MM.1S (cell line): ENCODE data around the gene MPP3.

Experiments used
- DNase-seq: peaks from one replicate; pipeline ENCODE4 v3.0.0-alpha.2; 2015
- H2AFZ ChIP-seq: fragments of 300-600 bp; sonication (generic); 2 replicates; pipeline ENCODE4 v1.6.0; 2016; ENCODE audit warnings: antibody characterized with exemption, low read length
- H3F3A ChIP-seq: fragments of 300-600 bp; sonication (generic); 2 replicates; pipeline ENCODE4 v1.6.1; 2016; ENCODE audit warnings: mild to moderate bottlenecking, antibody characterized with exemption, low read length, moderate library complexity, mixed read lengths; ENCODE audit not compliant: insufficient read depth
- H3K27ac ChIP-seq: fragments of 300-600 bp; sonication (generic); 2 replicates; pipeline ENCODE4 v1.5.1; 2016; ENCODE audit warnings: mild to moderate bottlenecking, low read length
- H3K27me3 ChIP-seq: fragments of 300-600 bp; sonication (generic); replicated peaks from 2 replicates; pipeline ENCODE4 v1.6.0; 2016; ENCODE audit warnings: low read length; ENCODE audit not compliant: insufficient read depth
- H3K36me3 ChIP-seq: fragments of 300-600 bp; sonication (generic); replicated peaks from 2 replicates; pipeline ENCODE4 v1.6.1; 2016; ENCODE audit warnings: mild to moderate bottlenecking, low read length, mixed read lengths; ENCODE audit not compliant: insufficient read depth
- H3K4me1 ChIP-seq: fragments of 300-600 bp; sonication (generic); 2 replicates; pipeline ENCODE4 v1.6.1; 2016; ENCODE audit warnings: low read length, mixed read lengths
- H3K4me2 ChIP-seq: fragments of 300-600 bp; sonication (generic); 2 replicates; pipeline ENCODE4 v1.6.0; 2016; ENCODE audit warnings: low read depth, low read length
- H3K4me3 ChIP-seq: fragments of 300-600 bp; sonication (generic); 2 replicates; pipeline ENCODE4 v1.5.1; 2016; ENCODE audit warnings: low read length, mixed read lengths
- H3K79me2 ChIP-seq: fragments of 300-600 bp; sonication (generic); 2 replicates; pipeline ENCODE4 v1.6.1; 2016; ENCODE audit warnings: mixed run types, low read length, mixed read lengths
- H3K9ac ChIP-seq: fragments of 300-600 bp; sonication (generic); 2 replicates; pipeline ENCODE4 v1.6.1; 2016; ENCODE audit warnings: low read length, mixed read lengths
- H3K9me2 ChIP-seq: fragments of 300-600 bp; sonication (generic); replicated peaks from 2 replicates; pipeline ENCODE4 v1.6.1; 2016; ENCODE audit warnings: mild to moderate bottlenecking, low read length, mixed read lengths; ENCODE audit not compliant: insufficient read depth
- H3K9me3 ChIP-seq: fragments of 300-600 bp; sonication (generic); replicated peaks from 2 replicates; pipeline ENCODE4 v1.6.1; 2016; ENCODE audit warnings: mild to moderate bottlenecking, low read length, mixed read lengths; ENCODE audit not compliant: insufficient read depth
- H4K20me1 ChIP-seq: fragments of 300-600 bp; sonication (generic); 2 replicates; pipeline ENCODE4 v1.6.1; 2016; ENCODE audit warnings: mild to moderate bottlenecking, low read length, moderate library complexity, mixed read lengths; ENCODE audit not compliant: insufficient read depth
- CTCF ChIP-seq: fragments of 300-600 bp; sonication (generic); IDR thresholded peaks from 2 replicates; pipeline ENCODE4 v1.5.1; 2016; ENCODE audit warnings: antibody characterized with exemption, low read length, mixed read lengths
- EZH2 ChIP-seq: fragments of 300-600 bp; sonication (generic); optimal IDR thresholded peaks from 2 replicates; pipeline ENCODE3; 2017; ENCODE audit warnings: low read depth, mild to moderate bottlenecking, antibody characterized with exemption, low read length, mixed read lengths
- EZH2phosphoT487 ChIP-seq: fragments of 300-600 bp; sonication (generic); IDR thresholded peaks from 2 replicates; pipeline ENCODE4 v1.6.1; 2018; ENCODE audit warnings: antibody characterized with exemption, low read length

Gene MPP3

GRCh38 chr17:43856141-43856540 is 23.2 kb upstream of the MPP3 start:
- Histone ChIP-seq H2AFZ (no peak overlapping the region), H3K4me3 (no peak overlapping the region), H4K20me1 (no peaks in the 10 kb centered on the region), H3K27ac (no peak overlapping the region), H3K36me3 (no peaks in the 10 kb centered on the region), H3K79me2 (no peaks in the 10 kb centered on the region), H3K27me3 (peaks cover 97% of the 10 kb centered on the region), H3K4me1 (no peaks in the 10 kb centered on the region), H3F3A (no peaks in the 10 kb centered on the region), H3K9me3 (no peaks in the 10 kb centered on the region), H3K9me2 (no peaks in the 10 kb centered on the region), H3K9ac (no peak overlapping the region), H3K4me2 (no peak overlapping the region)
- TF ChIP-seq EZH2, result no peak
- TF ChIP-seq EZH2phosphoT487, result no peak
- TF ChIP-seq CTCF, result no peak
- DNase-seq, result no peak

GRCh38 chr17:43855061-43855460 is 22.1 kb upstream of the MPP3 start:
- no peak overlapping the region for H3K9ac ChIP-seq
- no peaks in the 10 kb centered on the region for H3K4me1 ChIP-seq
- H2AFZ ChIP-seq, result no peak overlapping the region
- no peaks in the 10 kb centered on the region for H3K79me2 ChIP-seq
- H3K4me2 ChIP-seq, result no peak overlapping the region
- H3K9me2 ChIP-seq, result no peaks in the 10 kb centered on the region
- H3K27ac ChIP-seq, result no peak overlapping the region
- peaks cover 98% of the 10 kb centered on the region for H3K27me3 ChIP-seq
- no peaks in the 10 kb centered on the region for H3K36me3 ChIP-seq
- no peak for DNase-seq
- no peaks in the 10 kb centered on the region for H3F3A ChIP-seq
- H3K9me3 ChIP-seq, result no peaks in the 10 kb centered on the region
- TF ChIP-seq CTCF, result no peak
- no peak for TF ChIP-seq EZH2
- TF ChIP-seq EZH2phosphoT487, result no peak
- H3K4me3 ChIP-seq, result no peak overlapping the region
- H4K20me1 ChIP-seq, result no peaks in the 10 kb centered on the region

GRCh38 chr17:43854498-43854897 is 21.6 kb upstream of the MPP3 start:
- DNase-seq, result no peak
- H3F3A ChIP-seq, result no peaks in the 10 kb centered on the region
- H3K4me3 ChIP-seq, result no peak overlapping the region
- no peaks in the 10 kb centered on the region for H3K36me3 ChIP-seq
- no peaks in the 10 kb centered on the region for H3K9me2 ChIP-seq
- no peak for TF ChIP-seq CTCF
- H4K20me1 ChIP-seq, result no peaks in the 10 kb centered on the region
- no peaks in the 10 kb centered on the region for H3K9me3 ChIP-seq
- H3K79me2 ChIP-seq, result no peaks in the 10 kb centered on the region
- H2AFZ ChIP-seq, result no peak overlapping the region
- peaks cover 98% of the 10 kb centered on the region for H3K27me3 ChIP-seq
- no peak overlapping the region for H3K4me2 ChIP-seq
- no peak overlapping the region for H3K27ac ChIP-seq
- H3K9ac ChIP-seq, result no peak overlapping the region
- H3K4me1 ChIP-seq, result no peaks in the 10 kb centered on the region
